ENCODE data around the gene TMEM82. TPM values are rescaled to one million over a fixed set of nuclear protein-coding genes. Genes with fewer than 3 reads are reported as not detected.

TMEM82 gene
- total RNA-seq, 4 donors from 2014 or later = 2.5 to 42.4 (median 32.7) TPM

DNA sequence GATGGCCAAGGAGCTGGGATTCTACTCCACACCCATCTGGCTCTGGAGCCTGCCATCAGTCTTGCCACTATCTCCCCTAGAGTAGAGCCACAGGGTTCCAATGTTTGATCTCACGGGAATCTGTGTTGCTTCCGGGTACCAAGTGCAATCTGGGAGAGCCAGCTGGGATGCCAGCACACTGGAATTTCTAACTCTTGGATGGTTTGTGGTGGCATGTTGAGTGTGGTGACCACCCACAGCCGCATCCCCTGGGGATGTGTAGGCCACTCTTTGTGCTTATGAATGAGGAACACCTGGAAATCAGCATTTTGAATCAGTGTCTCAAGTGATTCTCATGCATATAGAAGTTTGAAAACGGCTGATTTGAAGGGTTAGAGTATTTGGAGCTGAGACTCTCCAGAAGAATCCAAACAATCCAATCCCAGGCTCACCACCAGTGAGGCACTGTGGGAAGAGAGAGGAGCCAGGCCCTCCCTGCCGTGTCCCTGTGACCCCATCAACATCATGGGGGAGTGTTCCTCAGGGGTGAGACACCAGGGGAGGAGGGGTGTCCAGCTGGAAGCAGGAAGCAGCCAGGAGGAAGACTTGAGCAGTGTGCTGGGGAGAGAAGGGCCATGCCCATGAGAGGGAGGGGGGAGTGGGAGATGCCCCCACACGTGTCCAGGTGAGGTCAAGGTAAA is 29.7 kb downstream of the TMEM82 start:
- TF ChIP-seq POLR2A (IDR thresholded peaks at IDR 0.05) = no peak
- TF ChIP-seq, protein P1, sequence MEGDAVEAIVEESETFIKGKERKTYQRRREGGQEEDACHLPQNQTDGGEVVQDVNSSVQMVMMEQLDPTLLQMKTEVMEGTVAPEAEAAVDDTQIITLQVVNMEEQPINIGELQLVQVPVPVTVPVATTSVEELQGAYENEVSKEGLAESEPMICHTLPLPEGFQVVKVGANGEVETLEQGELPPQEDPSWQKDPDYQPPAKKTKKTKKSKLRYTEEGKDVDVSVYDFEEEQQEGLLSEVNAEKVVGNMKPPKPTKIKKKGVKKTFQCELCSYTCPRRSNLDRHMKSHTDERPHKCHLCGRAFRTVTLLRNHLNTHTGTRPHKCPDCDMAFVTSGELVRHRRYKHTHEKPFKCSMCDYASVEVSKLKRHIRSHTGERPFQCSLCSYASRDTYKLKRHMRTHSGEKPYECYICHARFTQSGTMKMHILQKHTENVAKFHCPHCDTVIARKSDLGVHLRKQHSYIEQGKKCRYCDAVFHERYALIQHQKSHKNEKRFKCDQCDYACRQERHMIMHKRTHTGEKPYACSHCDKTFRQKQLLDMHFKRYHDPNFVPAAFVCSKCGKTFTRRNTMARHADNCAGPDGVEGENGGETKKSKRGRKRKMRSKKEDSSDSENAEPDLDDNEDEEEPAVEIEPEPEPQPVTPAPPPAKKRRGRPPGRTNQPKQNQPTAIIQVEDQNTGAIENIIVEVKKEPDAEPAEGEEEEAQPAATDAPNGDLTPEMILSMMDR (IDR thresholded peaks at IDR 0.05) = no peak
- Histone ChIP-seq H3K9me3 (no peaks in the 10 kb centered on the region), H3K27ac (no peak overlapping the region), H3K4me1 (no peaks in the 10 kb centered on the region), H3K27me3 (no peaks in the 10 kb centered on the region), H3K4me3 (no peak overlapping the region), H3K36me3 (peaks cover 0 to 92% (median 0%) of the 10 kb centered on the region in 3 donors)
- DNase-seq = no peak

DNA sequence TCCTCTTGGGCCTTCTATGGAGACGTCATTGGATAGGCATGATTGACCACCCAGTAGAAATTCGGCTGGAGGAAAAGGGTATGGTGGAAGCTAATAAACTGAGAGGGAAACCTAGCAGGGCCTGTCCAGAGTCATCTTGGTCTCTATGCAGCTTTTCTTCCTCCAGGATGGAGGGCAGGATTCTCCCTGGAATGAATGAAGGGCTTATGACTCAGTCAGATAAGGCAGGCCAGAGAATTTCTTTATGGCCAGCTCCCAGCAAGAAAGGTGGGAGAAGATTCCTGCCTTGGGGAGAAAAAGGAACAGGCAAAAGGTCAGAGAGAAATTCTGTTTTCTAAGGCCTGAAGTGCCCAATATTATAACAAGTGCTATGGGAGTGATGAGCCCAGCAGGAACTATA is 33.4 kb downstream of the TMEM82 start:
- DNase-seq = no peak
- Histone ChIP-seq H3K4me1 (peaks cover 0 to 19% (median 2%) of the 10 kb centered on the region in 4 donors), H3K36me3 (peaks cover 0 to 78% (median 0%) of the 10 kb centered on the region in 3 donors), H3K27me3 (no peaks in the 10 kb centered on the region), H3K9me3 (no peaks in the 10 kb centered on the region), H3K4me3 (no peak overlapping the region), H3K27ac (no peak overlapping the region)
- no peak for TF ChIP-seq POLR2A (IDR thresholded peaks at IDR 0.05)
- TF ChIP-seq, protein P1 (IDR thresholded peaks at IDR 0.05) = no peak

DNA sequence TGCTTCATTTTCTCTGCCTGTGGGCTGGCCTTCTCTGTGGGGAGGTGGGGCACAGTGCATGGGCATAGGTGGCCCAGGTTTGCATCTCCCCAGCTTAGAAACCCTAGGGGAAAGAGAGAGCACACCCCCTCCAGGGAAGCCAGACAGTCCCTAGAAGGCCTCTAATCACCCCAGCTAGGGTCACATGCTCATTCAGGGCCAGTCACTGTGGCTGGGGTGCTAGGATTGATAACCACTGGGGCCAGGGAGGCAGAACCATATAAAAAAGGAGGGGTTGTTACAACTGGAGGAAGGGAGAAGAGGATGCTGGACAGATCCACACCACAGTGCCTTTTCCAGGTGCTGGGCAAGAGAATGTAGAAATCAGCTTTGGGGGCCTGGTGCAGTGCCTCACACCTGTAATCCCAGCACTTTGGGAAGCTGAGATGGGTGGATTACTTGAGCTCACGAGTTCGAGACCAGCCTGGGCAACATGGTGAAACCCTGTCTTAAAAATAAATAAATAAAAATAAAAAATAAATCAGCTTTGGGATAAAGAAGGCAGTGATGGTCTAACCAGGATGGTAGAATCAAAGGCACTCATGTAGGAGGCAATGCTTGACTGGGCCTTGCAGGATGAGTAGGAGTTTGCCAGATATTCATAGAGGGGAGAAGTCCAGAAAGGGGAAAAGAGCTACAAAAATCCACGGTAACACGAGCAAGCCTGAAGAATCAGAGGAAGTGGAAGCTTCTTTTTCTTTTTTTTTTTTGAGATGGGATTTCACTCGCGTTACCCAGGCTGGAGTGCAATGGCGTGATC is 35.8 kb downstream of the TMEM82 start:
- TF ChIP-seq, protein P1 (IDR thresholded peaks at IDR 0.05) = no peak
- TF ChIP-seq POLR2A (IDR thresholded peaks at IDR 0.05) = no peak
- Histone ChIP-seq H3K4me1 (peaks cover 0 to 27% (median 2%) of the 10 kb centered on the region in 4 donors), H3K4me3 (no peak overlapping the region), H3K27me3 (no peaks in the 10 kb centered on the region), H3K9me3 (no peaks in the 10 kb centered on the region), H3K36me3 (peaks cover 0 to 70% (median 0%) of the 10 kb centered on the region in 3 donors), H3K27ac (peak overlapping the region in 1 of 4 donors; percentile 84)
- no peak for DNase-seq

DNA sequence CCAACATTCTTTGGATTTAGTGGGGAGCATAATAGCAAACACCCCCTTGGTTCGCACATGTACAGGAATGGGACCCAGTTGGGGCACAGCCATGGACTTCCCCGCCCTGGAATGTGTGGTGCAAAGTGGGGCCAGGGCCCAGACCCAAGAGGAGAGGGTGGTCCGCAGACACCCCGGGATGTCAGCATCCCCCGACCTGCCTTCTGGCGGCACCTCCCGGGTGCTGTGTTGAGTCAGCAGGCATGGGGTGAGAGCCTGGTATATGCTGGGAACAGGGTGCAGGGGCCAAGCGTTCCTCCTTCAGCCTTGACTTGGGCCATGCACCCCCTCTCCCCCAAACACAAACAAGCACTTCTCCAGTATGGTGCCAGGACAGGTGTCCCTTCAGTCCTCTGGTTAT is 43.4 kb downstream of the TMEM82 start:
- Histone ChIP-seq H3K36me3 (peaks cover 0 to 44% (median 0%) of the 10 kb centered on the region in 3 donors), H3K4me3 (no peak overlapping the region), H3K27me3 (no peaks in the 10 kb centered on the region), H3K9me3 (no peaks in the 10 kb centered on the region), H3K4me1 (peaks cover 0 to 11% (median 0%) of the 10 kb centered on the region in 4 donors), H3K27ac (no peak overlapping the region)
- TF ChIP-seq, protein P1 (IDR thresholded peaks at IDR 0.05) = no peak
- no peak for TF ChIP-seq POLR2A (IDR thresholded peaks at IDR 0.05)
- DNase-seq = no peak

DNA sequence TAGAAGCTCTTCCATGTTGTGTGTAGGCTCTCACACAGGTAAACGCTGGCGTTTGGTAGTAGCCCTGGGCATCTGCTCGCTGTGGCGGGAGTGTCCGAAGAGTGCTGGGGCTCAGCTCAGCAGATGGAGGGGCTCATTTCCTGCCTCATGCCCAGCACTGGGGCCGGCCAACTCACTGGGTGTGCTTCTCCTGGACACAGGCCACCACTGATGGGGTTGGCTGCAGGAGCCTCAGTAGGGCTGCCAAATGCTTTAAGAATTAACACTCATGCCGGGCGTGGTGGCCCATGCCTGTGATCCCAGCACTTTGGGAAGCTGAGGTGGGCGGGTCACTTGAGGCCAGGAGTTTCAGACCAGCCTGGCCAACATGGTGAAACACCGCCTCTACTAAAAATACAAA is 44.3 kb downstream of the TMEM82 start:
- Histone ChIP-seq H3K36me3 (peaks cover 0 to 44% (median 0%) of the 10 kb centered on the region in 3 donors), H3K27ac (no peak overlapping the region), H3K4me1 (peaks cover 0 to 4% (median 0%) of the 10 kb centered on the region in 4 donors), H3K27me3 (no peaks in the 10 kb centered on the region), H3K9me3 (no peaks in the 10 kb centered on the region), H3K4me3 (no peak overlapping the region)
- peak in 1 of 3 donors; percentile 54 for DNase-seq
- TF ChIP-seq POLR2A (IDR thresholded peaks at IDR 0.05) = peak in 1 of 2 donors; percentile 15
- TF ChIP-seq, protein P1 (IDR thresholded peaks at IDR 0.05) = no peak

All from Peyer's patch (tissue), 4 donors.